HG03045 (cell line): ENCODE measurements around the gene GPD2.
"Not testable (repeated sequence)": the region's sequence is repeated elsewhere in the genome, so short reads cannot be mapped to it uniquely, and the experiment has no call there.

Experiments
- ATAC-seq: cut with Tn5 transposase; IDR thresholded peaks from one replicate; pipeline ENCODE4 v1.9.1; 2021; ENCODE audit warnings: mild to moderate bottlenecking, moderate library complexity; ENCODE audit not compliant: unreplicated experiment

Gene GPD2

GRCh38 chr2:156580501-156580900 lies 144.3 kb downstream of the GPD2 start:
- no peak for ATAC-seq

GRCh38 chr2:156581280-156581679 lies 145.1 kb downstream of the GPD2 start:
- ATAC-seq: no peak

GRCh38 chr2:156585457-156585856 lies 149.3 kb downstream of the GPD2 start:
- no peak for ATAC-seq

GRCh38 chr2:156586621-156587020 lies 150.4 kb downstream of the GPD2 start:
- ATAC-seq: no peak

GRCh38 chr2:156589381-156590079 lies 153.4 kb downstream of the GPD2 start:
- ATAC-seq: peak; percentile 43

GRCh38 chr2:156590085-156590739 lies 154.0 kb downstream of the GPD2 start:
- ATAC-seq: no peak

- no peak for ATAC-seq
Measured at GRCh38 chr2:156592809-156593593, 156.8 kb downstream of the GPD2 start.

- ATAC-seq: no peak
Measured at GRCh38 chr2:156593594-156593921, 157.4 kb downstream of the GPD2 start.

GRCh38 chr2:156598563-156598962 lies 162.4 kb downstream of the GPD2 start:
- ATAC-seq: no peak

- ATAC-seq: no peak
Measured at GRCh38 chr2:156600196-156600595, 164.0 kb downstream of the GPD2 start.

- no peak for ATAC-seq
Measured at GRCh38 chr2:156601855-156602551, 165.8 kb downstream of the GPD2 start.

GRCh38 chr2:156602552-156602933 lies 166.4 kb downstream of the GPD2 start:
- ATAC-seq: no peak

- no peak for ATAC-seq
Measured at GRCh38 chr2:156615836-156616322, 179.7 kb downstream of the GPD2 start.

GRCh38 chr2:156618071-156618470 lies 181.9 kb downstream of the GPD2 start:
- ATAC-seq: not testable (repeated sequence)

- no peak for ATAC-seq
Measured at GRCh38 chr2:156619021-156619539, 182.9 kb downstream of the GPD2 start.

- ATAC-seq: no peak
Measured at GRCh38 chr2:156622491-156622890, 186.3 kb downstream of the GPD2 start.

GRCh38 chr2:156625360-156626170 lies 189.4 kb downstream of the GPD2 start:
- ATAC-seq: no peak

GRCh38 chr2:156626931-156627330 lies 190.8 kb downstream of the GPD2 start:
- ATAC-seq: no peak

GRCh38 chr2:156630579-156631337 lies 194.6 kb downstream of the GPD2 start:
- no peak for ATAC-seq
